Activated CD8-positive, alpha-beta memory T cell treated with anti-CD3 and anti-CD28 coated beads, Interleukin-2, amount 50 U/mL, for 24 hours (primary cell): ENCODE results near the gene KIF2C.
A peak's percentile ranks its signal among the peaks of the same experiment; 100 is the strongest.
"Not testable (repeated sequence)": the region's sequence is repeated elsewhere in the genome, so short reads cannot be mapped to it uniquely, and the experiment has no call there.

Experiments used
- DNase-seq: peaks from one replicate; pipeline ENCODE4 v3.0.0-alpha.2; 2020; ENCODE audit errors: extremely low read depth

Gene KIF2C

DNA sequence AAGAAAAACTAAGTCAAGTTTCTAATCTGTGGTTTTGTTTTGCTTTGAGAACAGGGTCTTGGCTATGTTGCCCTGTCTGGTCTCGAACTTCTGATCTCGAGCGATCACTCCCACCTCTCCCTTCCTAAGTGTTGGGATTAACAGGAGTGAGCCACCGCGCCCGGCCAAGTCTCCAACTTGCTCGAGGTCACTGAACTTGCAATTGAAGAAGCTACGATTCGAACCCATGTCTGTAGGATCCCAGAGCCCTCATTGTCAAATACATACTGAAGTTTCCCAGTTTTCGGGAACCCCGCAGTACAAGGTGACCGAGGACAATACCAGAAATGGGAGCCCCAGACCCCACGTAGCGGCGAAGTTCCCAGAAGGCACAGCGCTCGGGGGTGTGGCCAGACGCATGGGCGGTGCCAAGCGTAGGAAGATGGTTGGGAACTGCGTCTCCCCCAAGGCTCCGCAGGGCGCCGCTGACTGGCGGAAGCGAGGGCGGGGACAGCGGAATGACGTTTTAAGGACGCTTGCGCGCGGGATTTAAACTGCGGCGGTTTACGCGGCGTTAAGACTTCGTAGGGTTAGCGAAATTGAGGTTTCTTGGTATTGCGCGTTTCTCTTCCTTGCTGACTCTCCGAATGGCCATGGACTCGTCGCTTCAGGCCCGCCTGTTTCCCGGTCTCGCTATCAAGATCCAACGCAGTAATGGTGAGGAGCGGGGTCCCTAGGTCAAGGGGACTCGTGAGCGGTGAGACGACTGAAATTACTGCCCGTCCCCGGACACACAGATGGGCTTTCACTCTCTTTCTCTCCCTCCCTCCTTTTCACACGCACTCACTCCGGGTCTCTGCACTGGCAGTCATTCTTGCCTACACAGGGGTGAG lies at the start of gene KIF2C:
Gene KIF2C, plus strand, starts transcription at position 531 of the 872 bp plus-strand sequence. Its CDS starts 96 bp downstream, at position 627.
- peak; percentile 93 for DNase-seq

DNA sequence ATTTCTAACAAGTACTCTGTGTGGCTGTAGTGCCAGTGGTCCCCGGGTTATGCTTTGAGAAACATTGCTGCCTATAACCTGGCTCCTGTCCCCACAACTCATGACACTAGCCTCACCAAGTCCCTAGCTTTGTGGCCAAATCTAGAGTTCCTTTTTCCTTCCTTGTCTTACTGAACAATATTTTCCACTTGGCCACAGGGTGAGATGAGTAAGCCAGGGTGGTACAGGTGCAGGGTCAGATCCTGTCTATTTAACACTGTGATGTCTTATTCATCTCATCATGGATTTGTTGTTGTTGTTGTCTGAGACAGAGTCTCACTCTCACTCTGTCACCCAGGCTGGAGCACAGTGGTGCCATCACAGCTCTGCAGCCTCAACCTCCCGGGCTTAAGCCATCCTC lies 46.5 kb upstream of the KIF2C start:
- DNase-seq, result no peak

DNA sequence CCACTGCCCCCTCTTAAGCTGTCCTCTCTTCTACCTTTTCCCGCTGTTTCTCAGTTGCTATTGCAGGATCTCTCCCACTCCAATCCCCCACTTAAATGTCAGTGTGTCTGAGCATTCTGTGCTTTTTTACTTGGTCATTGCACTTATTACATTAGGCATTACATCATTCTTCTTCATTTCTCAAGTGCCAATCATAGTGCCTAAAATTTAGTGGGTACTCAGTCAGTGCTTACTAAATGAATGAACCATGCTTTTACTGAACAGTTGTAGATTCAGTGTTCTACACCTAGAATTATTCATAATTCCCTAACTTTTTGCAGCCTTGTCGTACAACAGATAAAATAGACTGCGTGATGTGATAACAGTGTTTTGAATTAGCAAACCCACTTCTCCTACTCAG lies 45.7 kb upstream of the KIF2C start:
- no peak for DNase-seq

DNA sequence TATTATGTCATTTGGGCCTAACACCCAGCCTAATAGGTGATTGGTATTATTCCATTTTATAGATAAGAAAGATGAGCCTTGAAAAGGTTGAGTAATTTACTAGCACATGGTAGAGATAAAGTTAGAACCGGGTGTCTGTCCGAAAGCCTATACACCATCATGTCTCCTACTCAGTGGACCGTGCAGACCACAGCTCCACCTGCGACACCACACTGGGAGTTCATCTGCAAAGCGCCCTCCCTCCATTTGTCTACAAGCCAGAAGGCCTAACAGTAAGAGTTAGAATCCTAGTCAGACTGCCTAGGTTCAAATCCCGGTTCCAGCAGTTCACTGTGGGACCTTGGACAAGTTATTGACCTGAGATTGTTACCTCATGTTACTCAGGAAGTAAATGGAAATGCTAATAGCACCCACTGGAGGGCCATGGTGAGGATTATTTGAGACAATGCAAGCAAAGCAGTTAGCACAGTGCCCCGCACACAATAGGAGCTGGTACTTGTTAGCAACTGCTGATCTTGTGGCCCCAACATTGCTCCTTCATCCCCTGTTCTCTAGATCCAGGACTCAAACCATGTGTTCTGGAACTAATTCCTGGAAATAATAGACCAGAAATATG lies 44.7 kb upstream of the KIF2C start:
- no peak for DNase-seq

DNA sequence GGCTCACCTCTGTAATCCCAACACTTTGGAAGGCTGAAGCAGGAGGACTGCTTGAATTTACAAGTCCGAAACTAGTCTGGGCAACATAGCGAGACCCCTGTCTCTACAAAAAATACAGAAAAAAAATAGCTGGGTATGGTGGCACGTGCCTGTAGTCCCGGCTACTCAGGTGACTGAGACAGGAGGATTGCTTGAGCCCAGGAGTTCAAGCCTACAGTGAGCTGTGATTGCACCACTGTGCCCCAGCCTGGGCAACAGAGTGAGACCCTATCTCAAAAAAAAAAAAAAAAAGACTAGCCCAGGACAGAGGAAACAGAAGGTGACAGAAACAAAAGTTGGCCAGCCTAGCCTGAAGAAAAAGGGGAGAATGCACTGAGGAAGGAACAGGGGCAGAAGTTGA lies 44.0 kb upstream of the KIF2C start:
- DNase-seq, result no peak

DNA sequence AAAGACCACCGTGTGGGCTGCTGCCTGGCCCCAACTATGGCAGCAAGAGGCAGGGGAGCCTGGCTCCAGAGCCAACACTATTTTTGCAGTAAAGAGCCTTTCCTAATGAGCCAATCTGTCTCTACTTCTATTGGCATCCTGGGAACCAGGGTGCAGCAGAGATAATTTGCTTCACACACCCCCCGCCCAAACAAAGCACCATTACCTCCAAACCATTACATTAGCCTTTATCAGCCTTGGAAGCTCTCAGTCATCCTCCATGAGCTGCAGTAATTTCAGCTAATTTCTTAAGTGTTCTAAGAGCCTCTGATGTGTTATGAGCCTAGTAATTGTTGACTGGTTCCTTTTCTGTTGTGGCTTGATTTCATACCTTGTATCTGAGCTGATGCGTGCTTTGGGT lies 43.5 kb upstream of the KIF2C start:
- DNase-seq, result no peak

DNA sequence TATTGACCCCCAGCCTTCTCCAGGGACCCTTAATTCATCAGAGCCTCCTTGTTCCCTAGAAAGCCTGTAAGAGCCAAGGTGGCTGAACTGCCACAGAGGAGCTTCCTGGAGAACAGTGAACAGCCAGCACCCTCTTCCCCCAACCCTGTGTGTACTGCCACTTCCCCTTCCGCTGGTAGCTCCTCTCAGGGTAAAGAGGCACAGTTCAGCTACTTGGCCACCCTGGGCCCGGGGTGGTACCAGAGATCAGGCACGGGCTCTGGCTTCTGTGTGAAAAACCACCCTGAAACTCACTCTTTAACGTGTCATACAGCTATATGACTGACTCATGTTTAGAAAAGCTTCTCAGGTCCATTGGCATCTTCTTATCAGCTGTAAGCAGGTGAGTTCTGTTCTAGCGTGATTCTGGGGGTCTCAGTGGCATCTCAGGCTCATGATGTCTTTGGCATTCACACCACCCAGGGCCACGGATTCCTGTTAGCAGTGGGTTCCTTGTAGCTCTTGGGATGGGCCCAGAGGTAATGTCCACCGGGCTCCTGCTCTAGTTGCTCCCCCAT lies 42.8 kb upstream of the KIF2C start:
- no peak for DNase-seq

DNA sequence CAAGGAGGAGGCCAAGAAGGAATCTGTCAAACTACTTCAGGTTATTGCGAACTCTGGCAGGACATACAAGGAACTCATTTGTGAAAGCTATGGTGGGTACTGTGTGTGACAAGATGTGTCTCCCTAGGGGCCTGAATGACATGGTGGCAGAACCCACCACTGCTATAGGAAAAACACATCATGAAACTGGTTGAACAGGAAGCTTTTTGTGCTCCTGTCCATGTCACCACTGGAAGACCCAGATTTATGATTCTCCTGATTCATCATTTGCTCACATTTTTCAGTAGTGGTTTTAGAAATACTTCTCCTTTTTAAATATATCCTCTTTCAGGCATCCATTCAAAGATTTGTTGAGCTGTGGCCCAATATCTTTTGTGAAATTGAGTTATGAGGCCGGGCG lies 41.5 kb upstream of the KIF2C start:
- DNase-seq, result no peak

DNA sequence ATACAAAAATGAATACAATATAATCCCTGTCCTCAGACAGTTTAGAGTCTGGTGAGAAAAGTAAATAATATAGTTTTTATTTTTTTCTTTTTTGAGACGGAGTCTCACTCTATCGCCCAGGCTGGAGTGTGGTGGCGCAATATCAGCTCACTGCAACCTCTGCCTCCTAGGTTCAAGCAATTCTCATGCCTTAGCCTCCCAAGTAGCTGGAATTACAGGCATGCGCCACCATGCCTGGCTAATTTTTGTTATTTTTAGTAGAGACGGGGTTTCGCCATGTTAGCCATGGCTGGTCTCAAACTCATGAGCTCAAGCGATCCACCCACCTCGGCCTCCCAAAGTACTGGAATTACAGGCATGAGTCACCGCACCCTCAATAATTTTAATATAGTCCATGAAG lies 40.3 kb upstream of the KIF2C start:
- DNase-seq, result not testable (repeated sequence)

DNA sequence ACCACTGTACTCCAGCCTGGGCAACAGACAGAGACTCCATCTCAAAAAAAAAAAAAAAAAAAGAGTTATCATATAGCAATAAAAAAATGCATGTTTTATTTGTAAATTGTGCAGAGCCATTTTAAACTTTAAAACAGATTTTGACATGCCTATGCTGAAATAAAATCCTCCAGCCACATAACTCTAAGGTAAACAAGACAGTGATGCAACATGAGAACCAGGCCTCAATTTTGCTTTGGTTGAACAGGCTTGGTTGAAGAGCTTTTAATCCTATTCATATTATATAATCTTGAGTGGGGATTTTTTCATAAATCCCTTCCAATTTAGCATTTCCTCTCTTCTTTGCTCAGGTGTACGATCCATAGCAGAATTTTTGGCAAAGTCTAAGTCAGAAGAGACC lies 39.1 kb upstream of the KIF2C start:
- DNase-seq, result no peak

DNA sequence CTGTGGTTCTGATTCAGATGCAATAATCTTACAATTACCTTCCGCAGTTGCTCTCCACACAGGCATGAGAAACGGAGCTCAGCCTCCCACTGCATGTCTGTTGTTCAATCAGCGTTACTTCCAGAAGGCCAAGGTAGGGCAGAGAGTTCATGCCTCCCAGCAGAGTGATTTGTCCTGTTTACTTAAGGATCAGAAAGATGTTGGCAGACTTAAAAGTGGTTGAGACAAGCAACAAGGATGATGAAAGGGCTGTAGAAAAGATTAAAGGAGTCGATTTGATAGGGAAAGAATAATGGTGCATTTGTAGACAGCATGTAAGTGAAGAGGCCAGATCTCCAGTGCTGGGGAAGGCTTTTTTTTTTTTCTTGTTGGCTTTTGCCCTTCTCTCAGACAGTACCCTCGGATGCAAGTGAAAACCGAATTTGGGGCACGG lies 38.5 kb upstream of the KIF2C start:
- no peak for DNase-seq

DNA sequence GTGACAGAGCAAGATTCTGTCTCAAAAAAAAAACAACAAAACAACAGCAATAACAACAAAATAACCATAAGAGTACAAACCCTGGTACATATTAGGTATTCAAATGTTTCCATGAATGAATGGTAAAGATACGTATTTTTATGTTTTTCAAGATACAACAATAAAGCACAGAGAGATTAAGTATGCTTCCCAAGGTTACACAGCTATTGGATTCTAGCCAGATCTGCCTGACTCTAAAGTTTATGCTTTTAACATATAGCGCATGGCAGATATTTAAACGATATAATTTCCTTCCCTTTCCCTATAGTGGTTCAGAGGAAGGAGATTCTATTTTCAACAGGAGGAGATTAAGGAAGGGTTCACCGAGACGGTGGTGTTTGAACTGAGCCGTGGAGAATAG lies 34.2 kb upstream of the KIF2C start:
- DNase-seq, result no peak

DNA sequence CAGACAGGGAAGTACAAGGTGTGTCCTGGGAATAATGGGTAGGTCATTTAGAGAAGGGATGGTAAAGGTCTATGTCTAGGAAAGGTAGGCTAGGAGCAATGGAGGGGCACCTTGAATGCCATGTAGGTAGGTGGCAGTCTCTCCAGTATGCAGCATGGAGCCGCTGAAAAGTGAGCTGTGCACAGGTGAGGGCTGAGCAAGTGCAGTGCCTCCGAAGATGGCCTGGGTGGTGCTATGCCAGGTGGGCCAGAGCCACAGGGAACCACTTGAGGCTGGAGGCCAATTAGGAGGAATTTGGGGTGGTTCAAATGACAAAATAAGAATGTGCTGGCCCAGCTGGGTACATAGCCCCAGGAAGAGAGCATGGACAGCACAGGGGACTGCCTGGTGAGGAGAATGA lies 33.7 kb upstream of the KIF2C start:
- DNase-seq, result no peak

DNA sequence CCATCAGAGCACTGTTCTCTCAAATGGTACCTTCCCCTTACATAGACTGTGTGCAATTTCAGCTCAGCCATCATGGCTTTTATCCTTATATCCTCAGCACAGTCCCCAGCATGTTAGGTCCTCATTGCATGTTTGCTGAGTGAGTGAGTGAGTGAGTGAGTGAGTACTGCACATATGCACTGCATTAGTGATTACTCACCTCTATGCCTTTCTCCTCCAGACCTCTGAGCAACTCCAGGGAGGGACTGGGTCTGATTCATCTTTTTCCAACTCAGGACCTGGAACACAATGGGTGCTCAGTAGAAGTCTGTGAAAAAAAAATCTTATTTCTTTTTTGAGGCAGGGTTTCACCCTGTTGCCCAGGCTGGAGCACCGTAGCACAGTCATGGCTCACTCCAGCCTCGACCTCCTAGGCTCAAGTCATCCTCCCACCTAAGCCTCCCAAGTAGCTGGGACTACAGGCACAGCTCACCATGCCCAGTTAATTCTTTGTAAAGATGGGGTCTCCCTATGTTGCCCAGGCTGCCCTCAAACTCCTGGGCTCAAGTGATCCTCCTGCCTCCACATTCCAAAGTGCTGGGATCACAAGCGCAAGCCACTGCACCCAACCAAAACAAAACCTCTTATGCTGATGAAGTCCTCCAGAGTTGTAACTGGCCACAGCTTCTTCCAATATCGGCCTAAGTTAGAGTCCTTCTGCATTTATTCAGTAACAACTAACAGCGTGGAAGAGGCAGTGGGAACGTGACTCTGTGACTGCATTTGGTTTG lies 32.3 kb upstream of the KIF2C start:
- DNase-seq, result no peak

DNA sequence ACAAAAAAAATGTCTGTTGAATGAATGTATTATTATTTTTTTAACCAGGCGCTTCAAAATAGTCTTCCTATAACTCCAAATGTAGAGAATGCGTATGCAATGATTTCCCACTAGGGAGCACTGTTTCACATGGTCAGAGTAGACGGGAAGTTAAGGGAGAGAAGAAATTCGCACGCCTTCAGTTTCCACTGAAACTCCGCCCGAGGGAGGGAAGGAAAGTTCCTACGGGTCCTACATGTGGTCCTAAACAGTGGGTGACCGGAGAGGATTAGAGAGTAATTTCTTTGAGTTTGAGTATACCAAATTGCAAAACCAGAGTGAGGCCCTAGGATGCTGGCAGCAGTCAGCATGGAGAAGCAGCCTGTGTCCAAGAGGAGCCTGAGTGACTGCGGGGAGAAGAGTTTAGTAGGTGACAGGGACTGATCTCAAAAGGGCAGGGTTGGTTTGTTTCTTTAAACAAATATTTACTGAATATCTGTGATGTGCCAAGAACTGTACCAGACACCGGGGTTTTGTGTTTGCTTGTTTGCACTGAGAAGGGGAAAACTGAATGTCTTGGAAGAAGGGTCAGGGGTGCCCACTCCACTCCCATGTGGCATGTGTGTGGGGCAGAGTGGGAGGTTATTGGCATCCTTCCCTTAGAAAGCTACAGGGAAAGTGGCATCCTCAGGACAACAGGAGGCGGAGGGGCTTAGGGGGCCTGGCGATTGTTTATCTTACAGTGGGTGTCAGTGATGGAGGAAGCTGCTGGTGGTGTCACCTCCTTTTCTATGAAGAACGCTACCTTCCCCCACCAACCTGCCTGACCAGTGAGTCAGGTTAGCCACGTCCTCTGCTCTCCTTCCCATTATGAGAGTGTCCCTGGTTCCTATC lies 31.4 kb upstream of the KIF2C start:
- DNase-seq, result no peak

DNA sequence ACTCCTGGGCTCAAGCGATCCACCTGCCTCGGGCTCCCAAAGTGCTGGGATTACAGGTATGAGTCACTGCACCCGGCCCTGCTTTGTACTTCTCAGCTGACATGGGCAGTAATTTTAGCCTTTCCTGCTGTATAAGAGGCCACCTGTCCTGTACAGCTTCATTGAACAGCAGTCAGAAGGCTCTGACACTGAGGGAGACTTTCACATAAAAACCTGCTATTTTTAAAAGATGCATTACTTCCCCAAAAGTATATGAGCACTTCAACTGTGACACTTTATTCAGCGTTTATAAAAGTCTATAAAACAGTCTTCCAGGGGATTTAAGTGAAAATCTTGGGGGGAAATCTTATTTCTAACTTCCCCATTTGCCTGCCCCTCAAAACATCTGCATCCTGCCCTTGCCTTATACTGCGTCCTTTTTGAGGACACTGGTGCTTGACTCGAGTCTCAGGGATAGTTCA lies 26.3 kb upstream of the KIF2C start:
- no peak for DNase-seq

DNA sequence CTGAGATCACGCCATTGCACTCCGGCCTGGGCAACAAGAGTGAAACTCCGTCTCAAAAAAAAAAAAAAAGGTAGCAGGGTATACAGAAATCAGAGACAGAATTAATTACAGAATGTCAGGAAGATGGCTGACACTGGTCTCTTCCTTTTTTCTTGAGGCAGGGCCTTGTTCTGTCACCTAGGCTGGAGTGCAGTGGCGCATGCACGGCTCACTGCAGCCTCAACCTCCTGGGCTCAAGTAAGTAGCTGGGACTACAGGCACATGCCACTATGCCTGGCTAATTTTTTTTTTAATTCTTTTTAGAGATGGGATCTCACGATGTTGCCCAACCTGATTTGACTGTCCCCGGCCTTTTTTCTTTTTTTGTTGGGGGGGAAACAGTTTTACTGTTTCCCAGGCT lies 25.1 kb upstream of the KIF2C start:
- no peak for DNase-seq

DNA sequence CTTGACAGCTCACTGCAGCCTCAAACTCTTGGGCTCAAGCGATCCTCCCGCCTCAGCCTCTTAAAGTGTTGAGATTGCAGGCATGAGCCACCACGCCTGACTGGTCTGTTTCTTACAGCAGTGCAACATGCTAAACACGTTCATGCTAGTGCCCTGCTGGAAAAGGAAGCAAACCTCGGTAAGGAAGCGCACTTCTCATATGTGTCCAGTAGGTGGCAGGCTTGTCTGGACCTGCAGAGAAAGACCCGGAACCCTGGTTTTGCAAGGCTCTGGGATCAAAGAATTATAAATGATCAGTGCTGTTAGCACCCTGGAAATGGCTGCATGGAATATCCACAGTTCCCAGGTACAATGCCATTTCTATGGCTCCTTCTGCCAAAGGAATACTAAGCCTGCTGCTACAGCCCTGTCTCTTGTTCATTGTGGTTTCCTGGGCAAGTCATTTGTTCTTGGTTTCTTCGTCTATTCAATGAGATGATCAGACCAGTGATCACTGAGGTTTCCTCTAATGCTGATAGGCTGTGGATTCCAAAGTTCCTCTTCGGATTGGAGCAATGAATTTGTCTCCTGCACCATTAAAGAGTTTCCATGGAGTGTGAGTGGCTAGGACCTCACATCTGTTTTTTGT lies 24.6 kb upstream of the KIF2C start:
- DNase-seq, result no peak

DNA sequence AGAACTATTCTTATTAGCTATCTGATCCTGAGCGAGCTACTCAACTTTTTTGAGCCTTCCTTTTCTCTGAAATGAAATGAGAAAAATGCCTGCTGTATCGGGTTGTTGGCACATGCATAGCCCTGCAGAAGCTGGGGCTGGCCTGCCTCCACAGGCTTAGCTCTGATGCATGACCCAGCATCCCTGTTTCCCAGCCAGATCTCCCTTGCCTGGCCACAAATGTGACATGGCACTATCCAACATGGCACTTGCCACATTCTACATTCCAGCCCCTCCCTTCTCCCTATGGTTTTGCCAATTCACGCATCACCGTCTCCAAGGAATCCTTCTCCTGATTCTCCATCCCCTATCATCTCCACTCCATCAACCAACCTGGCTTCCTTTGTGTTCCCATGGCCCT lies 22.5 kb upstream of the KIF2C start:
- DNase-seq, result no peak

DNA sequence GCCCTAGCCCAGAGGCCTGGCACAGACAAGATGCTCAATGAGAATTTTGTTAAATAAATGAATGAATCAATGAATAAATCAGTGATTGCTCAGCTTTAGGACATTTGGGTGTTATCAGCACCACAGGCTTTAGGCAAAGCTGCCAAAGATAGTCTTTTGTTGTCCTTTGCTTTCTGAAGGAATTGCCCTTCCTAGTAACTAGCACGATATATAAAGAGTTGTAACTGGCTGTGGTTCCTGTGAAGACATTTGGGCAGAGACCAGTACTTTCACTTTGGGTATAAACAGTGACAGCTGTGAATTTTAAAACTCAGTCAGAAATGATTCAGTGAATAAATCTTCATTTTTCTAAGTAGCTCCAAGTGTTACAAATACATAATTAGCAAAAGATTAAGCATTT lies 22.0 kb upstream of the KIF2C start:
- DNase-seq, result no peak

DNA sequence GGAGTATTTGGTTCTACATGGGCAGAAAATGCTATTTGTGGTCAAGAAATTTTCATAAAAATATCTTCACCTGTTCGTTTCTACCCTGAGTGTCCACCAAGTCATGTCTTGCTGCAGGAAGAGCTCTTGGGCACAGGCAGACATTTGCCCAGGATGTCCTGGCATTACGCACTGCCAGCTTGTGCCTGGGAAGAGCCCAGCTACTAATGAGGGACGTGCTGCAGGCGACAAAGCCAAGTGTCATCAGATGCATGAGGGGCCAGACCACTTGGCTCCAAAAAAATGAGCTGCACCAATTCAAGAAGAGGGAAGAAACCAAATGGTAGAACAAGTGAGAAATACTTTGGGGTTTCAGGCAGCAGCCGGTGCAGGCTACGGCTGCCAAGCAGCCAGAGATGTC lies 21.5 kb upstream of the KIF2C start:
- no peak for DNase-seq
